ENCODE data around the gene ARL16. TPM values are rescaled to one million over a fixed set of nuclear protein-coding genes. Genes with fewer than 3 reads are reported as not detected.

Gene ARL16
- total RNA-seq, 1 experiment from 2014 or later, result 46.7 TPM

GRCh38 chr17:81690549-81690948, 7.0 kb upstream of the ARL16 start:
- no peak overlapping the region for H3K4me3 Mint-ChIP-seq
- ChIA-PET POLR2A (no interaction called here), CTCF (no interaction called here)
- H3K4me1 Mint-ChIP-seq, result no peaks in the 10 kb centered on the region
- no peak overlapping the region for H3K27ac Mint-ChIP-seq
- no peak for TF ChIP-seq GRHL2 (CRISPR knock-in tag; IDR thresholded peaks at IDR 0.05; ENCODE audit: insufficient replicate concordance, severe bottlenecking)
- no peak for TF ChIP-seq ZNF532 (CRISPR knock-in tag; IDR thresholded peaks at IDR 0.05; ENCODE audit: borderline replicate concordance)
- TF ChIP-seq GABPB1 (CRISPR knock-in tag; IDR thresholded peaks at IDR 0.05), result no peak
- no peak for TF ChIP-seq ESRRA (CRISPR knock-in tag; IDR thresholded peaks at IDR 0.05; ENCODE audit: borderline replicate concordance)
- peaks cover 36% of the 10 kb centered on the region for H3K36me3 Mint-ChIP-seq
- ATAC-seq (no peak), DNase-seq (ENCODE audit: low spot score) (no peak)
- no peaks in the 10 kb centered on the region for H3K27me3 Mint-ChIP-seq (ENCODE audit: low read depth)
- H3K9me3 Mint-ChIP-seq, result no peaks in the 10 kb centered on the region

GRCh38 chr17:81690066-81690465, 6.5 kb upstream of the ARL16 start:
- ChIA-PET CTCF (no interaction called here), POLR2A (no interaction called here)
- Mint-ChIP-seq H3K36me3 (peaks cover 36% of the 10 kb centered on the region), H3K4me1 (no peaks in the 10 kb centered on the region), H3K27me3 (ENCODE audit: low read depth) (no peaks in the 10 kb centered on the region), H3K9me3 (no peaks in the 10 kb centered on the region), H3K4me3 (no peak overlapping the region), H3K27ac (no peak overlapping the region)
- TF ChIP-seq USF2 (CRISPR knock-in tag; IDR thresholded peaks at IDR 0.05) (no peak), ZNF121 (CRISPR knock-in tag; IDR thresholded peaks at IDR 0.05) (no peak), ELF4 (CRISPR knock-in tag; IDR thresholded peaks at IDR 0.05; ENCODE audit: low read depth) (no peak), PREB (CRISPR knock-in tag; IDR thresholded peaks at IDR 0.05; ENCODE audit: borderline replicate concordance) (no peak), NR3C1 (CRISPR knock-in tag; conservative IDR thresholded peaks at IDR 0.05; ENCODE audit: low read depth) (no peak), ZNF512 (CRISPR knock-in tag; IDR thresholded peaks at IDR 0.05; ENCODE audit: borderline replicate concordance) (no peak), AR (CRISPR knock-in tag; IDR thresholded peaks at IDR 0.05) (no peak), CREM (CRISPR knock-in tag; IDR thresholded peaks at IDR 0.05) (no peak), TEAD4 (CRISPR knock-in tag; IDR thresholded peaks at IDR 0.05) (no peak), JAZF1 (CRISPR knock-in tag; IDR thresholded peaks at IDR 0.05) (no peak), SP1 (CRISPR knock-in tag; conservative IDR thresholded peaks at IDR 0.05) (no peak)
- DNase-seq (ENCODE audit: low spot score) (no peak), ATAC-seq (no peak)
